Kidney (tissue), 14 donors: ENCODE measurements around the gene HLA-DPA1. TPM values are rescaled to one million over a fixed set of nuclear protein-coding genes. Genes with fewer than 3 reads are reported as not detected.
A peak's percentile ranks its signal among the peaks of the same experiment; 100 is the strongest.

Experiments
- DNase-seq, 5 donors: peaks; one replicate each; pipeline ENCODE4 v3.0.0-alpha.2; 2013 to 2020
- FAIRE-seq: peaks from 2 replicates; lab custom pipeline; 2012; peaks lifted over from hg19 to GRCh38; lab: Jason Lieb, UNC
- H3K27ac ChIP-seq, 2 donors: one replicate each; pipeline ENCODE4 v1.7.0; 2013; ENCODE audit warnings: low read depth in 2 of 2, low read length in 2 of 2, inconsistent platforms in 1 of 2
- H3K27me3 ChIP-seq: one replicate; pipeline ENCODE4 v1.7.1; 2013; ENCODE audit warnings: low read length, inconsistent platforms; ENCODE audit not compliant: control insufficient read depth, insufficient read depth
- H3K36me3 ChIP-seq, 3 donors: one replicate each; pipeline versions ENCODE4 v1.7.0 to v1.7.1; 2013; ENCODE audit warnings: low read length in 3 of 3, control low read depth in 1 of 3, inconsistent platforms in 1 of 3; ENCODE audit not compliant: insufficient read depth in 3 of 3, control insufficient read depth in 2 of 3
- H3K4me1 ChIP-seq, 3 donors: one replicate each; pipeline versions ENCODE4 v1.7.0 to v1.7.1; 2013; ENCODE audit warnings: low read length in 3 of 3, inconsistent platforms in 1 of 3, low read depth in 1 of 3; ENCODE audit not compliant: control insufficient read depth in 2 of 3, insufficient read depth in 2 of 3
- H3K4me3 ChIP-seq, 3 donors: one replicate each; pipeline versions ENCODE4 v1.7.0 to v1.8.1; 2013; ENCODE audit warnings: low read length in 3 of 3, control low read depth in 1 of 3, inconsistent platforms in 1 of 3
- H3K9ac ChIP-seq, 3 donors: one replicate each; pipeline versions ENCODE4 v1.7.0 to v1.7.1; 2013; ENCODE audit warnings: low read length in 3 of 3, control low read depth in 1 of 3, inconsistent platforms in 1 of 3
- H3K9me3 ChIP-seq, 3 donors: one replicate each; pipeline versions ENCODE4 v1.7.0 to v1.7.1; 2013; ENCODE audit warnings: low read length in 3 of 3, control low read depth in 1 of 3, inconsistent platforms in 1 of 3; ENCODE audit not compliant: control insufficient read depth in 2 of 3, insufficient read depth in 1 of 3
- intact Hi-C: fragments of 100-400 bp; cut with DNase I; formaldehyde crosslinking; loops from one replicate; pipeline ENCODE4 v1.11.1; 2022
- polyA plus RNA-seq: library from polyadenylated mRNA; stranded (reverse); fragments of 350-450 nt; fragmentation: Illumina TruSeq; extraction: RNeasy Lipid Tissue Mini Kit (QIAGEN cat#74804); gene quantifications from one replicate; pipeline ENCODE4 v1.2.3, GENCODE V29; 2014; ENCODE audit warnings: low read depth, low replicate concordance; ENCODE audit not compliant: insufficient read depth
- total RNA-seq: library from RNA; stranded (reverse); fragmentation: NEBNext Ultra II Directional; extraction: Animal tissue kit (Norgen Biotek cat#: 25700); gene quantifications from one replicate; pipeline ENCODE4 v1.2.1, GENCODE V29; 2021
- TF ChIP-seq, protein P1 (sequence below): IDR thresholded peaks from 3 replicates; pipeline ENCODE4 v1.5.1; 2012; ENCODE audit warnings: mild to moderate bottlenecking, moderate library complexity, borderline replicate concordance; ENCODE audit not compliant: insufficient read depth; ENCODE audit errors: extremely low read depth
- donor health status: control.
- donor health status: control.
- donor health status: control.
- donor health status: control.
- donor health status: control.
- donor health status: DM: yes; HTN: yes; CAD: no.
- donor health status: Normal renal cell carcinoma (clear cell type).

The HLA-DPA1 gene
- total and polyA plus RNA-seq, 2 donors from 2014 or later, result 154 to 200 TPM

DNA sequence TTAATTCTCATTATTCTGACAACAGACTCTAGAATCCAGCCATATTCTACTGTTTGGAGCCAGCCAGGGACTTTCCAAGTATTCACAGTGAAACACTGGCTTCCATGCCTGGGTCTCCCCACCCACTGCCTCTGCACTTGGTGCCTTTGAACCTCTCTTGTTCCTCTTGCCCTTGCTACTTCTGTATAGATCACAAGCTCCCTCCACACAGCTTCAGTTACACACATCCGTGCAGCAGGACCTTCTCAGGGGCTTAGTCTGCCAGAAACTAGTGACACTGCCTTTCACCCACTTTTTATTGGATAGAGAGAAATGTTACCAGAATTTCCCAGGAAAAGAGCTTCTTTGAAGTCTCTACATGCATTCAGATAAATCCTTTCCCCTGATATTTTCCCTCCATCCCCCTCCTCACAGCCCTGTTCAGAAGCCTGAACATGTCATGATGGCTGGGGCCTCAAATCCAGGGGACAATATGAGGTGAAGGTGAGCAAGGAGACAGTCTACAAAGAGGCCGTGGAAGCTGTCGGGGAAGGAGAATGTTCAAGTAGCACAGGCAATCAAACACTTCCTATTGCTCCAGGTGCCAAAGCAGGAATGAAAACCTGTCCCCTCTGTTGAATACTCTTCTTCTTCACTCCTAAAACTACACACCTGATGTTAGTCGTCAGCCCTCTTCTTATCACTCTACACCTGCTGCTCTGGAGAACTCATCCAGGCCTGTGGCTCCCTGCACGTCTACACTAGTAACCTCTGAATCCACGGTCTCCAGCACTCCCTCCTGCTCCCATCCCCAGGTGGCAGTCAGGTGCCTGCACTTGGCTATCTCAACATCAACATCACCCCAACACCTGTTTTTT is 43.9 kb downstream of the HLA-DPA1 start:
- FAIRE-seq (no peak), DNase-seq (peak in 2 of 5 donors; percentile 30 to 63)

DNA sequence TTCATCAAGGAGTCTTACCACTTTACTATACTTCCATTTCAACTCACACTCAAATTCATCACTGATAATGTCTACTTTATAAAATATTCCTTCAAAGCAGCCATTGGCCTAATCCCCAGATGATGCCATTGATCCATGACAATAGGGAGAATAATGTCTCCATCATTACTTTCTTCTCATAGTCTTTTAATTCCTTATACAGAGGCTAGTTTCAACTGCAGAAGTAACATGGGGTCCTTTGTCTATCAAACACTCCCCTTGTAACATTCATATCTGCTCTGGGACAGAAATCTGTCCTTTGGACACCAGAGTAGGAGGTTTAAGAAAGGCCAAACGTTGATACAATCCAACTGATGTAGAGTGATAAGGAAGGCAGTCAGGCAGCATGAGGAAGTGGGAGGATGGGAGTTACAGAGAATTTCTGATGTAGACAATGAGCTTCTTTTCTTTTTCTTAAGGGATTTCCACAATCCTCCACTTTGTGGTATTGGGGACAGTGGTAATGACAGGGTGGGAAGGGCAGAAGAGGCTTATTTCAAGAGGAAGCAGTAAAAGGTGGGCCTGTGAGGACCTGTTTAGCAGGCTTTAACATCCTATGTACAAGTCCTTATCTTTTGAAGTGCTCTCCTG is 45.1 kb downstream of the HLA-DPA1 start:
- Histone ChIP-seq H3K27me3 (no peaks in the 10 kb centered on the region), H3K4me3 (no peak overlapping the region), H3K27ac (peak overlapping the region; percentile 39 to 71), H3K4me1 (peaks cover 0 to 5% (median 0%) of the 10 kb centered on the region in 3 donors), H3K9ac (no peak overlapping the region), H3K9me3 (no peaks in the 10 kb centered on the region), H3K36me3 (no peaks in the 10 kb centered on the region)
- intact Hi-C loops, result no loop called here
- TF ChIP-seq, protein P1, sequence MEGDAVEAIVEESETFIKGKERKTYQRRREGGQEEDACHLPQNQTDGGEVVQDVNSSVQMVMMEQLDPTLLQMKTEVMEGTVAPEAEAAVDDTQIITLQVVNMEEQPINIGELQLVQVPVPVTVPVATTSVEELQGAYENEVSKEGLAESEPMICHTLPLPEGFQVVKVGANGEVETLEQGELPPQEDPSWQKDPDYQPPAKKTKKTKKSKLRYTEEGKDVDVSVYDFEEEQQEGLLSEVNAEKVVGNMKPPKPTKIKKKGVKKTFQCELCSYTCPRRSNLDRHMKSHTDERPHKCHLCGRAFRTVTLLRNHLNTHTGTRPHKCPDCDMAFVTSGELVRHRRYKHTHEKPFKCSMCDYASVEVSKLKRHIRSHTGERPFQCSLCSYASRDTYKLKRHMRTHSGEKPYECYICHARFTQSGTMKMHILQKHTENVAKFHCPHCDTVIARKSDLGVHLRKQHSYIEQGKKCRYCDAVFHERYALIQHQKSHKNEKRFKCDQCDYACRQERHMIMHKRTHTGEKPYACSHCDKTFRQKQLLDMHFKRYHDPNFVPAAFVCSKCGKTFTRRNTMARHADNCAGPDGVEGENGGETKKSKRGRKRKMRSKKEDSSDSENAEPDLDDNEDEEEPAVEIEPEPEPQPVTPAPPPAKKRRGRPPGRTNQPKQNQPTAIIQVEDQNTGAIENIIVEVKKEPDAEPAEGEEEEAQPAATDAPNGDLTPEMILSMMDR, result no peak
- no peak for FAIRE-seq
- DNase-seq, result no peak

More for the DNA sequence above, 43.9 kb downstream of the HLA-DPA1 start:
- Histone ChIP-seq H3K36me3 (no peaks in the 10 kb centered on the region), H3K27ac (peak overlapping the region; percentile 56 to 85), H3K27me3 (no peaks in the 10 kb centered on the region), H3K9ac (no peak overlapping the region), H3K9me3 (no peaks in the 10 kb centered on the region), H3K4me3 (no peak overlapping the region), H3K4me1 (peaks cover 0 to 5% (median 0%) of the 10 kb centered on the region in 3 donors)
- TF ChIP-seq, protein P1, result no peak
- intact Hi-C loops, result no loop called here

DNA sequence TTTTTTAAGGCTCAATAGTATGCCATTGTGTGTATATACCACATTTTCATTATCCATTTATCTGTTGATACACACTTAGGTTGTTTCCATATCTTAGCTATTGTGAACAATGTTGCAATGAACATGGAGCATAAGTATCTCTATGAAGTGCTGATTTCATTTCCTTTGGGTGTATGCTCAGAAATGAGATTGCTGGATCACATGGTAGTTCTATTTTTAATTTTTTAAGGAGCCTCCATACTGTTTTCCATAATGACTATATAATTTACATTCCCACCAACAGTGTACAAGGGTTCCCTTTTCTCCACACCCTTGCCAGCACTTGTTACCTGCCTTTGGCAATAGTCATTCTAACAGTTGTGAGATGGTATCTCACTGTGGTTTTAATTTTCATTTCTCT is 48.9 kb downstream of the HLA-DPA1 start:
- no peak overlapping the region for H3K27ac ChIP-seq
- no peaks in the 10 kb centered on the region for H3K36me3 ChIP-seq
- intact Hi-C loops, result no loop called here
- no peaks in the 10 kb centered on the region for H3K27me3 ChIP-seq
- H3K4me3 ChIP-seq, result no peak overlapping the region
- DNase-seq (no peak), FAIRE-seq (no peak)
- peaks cover 0 to 10% (median 6%) of the 10 kb centered on the region in 3 donors for H3K4me1 ChIP-seq
- H3K9ac ChIP-seq, result no peak overlapping the region
- no peaks in the 10 kb centered on the region for H3K9me3 ChIP-seq
- TF ChIP-seq, protein P1, result no peak
